ENCODE results near the gene CCND1. TPM values are rescaled to one million over a fixed set of nuclear protein-coding genes. Genes with fewer than 3 reads are reported as not detected.

CCND1 gene
- total and polyA plus RNA-seq, 9 of the 15 experiments (the other 6 are each of a cell fraction or from before 2014, with no cell fraction given): 0.04 to 23.3 (median 3.8) TPM

DNA sequence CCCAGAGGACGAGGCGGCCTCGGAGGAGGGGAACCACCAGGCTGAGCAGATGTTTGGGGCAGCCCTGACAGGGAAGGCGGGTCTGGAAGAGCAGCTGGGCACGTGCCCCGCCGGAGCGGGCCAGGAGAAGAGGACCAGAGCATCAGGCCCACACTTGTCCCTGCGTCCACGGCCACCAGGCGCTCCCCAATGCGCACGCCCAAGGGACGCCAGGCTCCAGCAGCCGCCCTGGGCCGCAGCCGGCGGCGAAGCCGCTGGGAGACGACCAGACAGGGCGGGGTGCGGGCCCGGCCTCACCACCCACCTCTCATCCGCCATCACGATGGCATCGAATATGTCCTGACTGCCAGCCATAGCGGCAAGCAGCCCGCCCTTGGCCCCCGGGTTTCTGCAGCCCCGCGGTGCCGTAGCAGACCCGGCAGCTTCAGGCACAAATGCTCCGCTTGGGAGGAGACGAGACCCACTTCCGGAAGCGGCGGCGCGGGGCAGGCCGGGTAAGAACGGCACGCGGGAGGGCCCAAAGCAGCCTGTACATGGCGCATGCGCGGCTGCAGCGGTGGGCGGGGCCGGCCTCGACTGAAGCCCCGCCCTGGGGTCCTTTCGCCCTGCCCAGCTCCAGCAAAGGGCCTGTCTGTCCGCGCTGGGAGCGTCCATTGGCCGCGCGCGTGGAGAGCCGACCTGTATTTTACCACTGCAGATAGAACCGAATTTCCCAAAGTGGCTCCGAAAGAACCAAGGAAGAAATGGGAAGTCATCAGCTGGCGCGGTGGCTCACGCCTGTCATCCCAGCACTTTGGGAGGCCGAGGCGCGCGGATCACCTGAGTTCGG, 34.1 kb downstream of the CCND1 start, which contains the start of gene LTO1 (continued):
- TF ChIP-seq, protein P1, sequence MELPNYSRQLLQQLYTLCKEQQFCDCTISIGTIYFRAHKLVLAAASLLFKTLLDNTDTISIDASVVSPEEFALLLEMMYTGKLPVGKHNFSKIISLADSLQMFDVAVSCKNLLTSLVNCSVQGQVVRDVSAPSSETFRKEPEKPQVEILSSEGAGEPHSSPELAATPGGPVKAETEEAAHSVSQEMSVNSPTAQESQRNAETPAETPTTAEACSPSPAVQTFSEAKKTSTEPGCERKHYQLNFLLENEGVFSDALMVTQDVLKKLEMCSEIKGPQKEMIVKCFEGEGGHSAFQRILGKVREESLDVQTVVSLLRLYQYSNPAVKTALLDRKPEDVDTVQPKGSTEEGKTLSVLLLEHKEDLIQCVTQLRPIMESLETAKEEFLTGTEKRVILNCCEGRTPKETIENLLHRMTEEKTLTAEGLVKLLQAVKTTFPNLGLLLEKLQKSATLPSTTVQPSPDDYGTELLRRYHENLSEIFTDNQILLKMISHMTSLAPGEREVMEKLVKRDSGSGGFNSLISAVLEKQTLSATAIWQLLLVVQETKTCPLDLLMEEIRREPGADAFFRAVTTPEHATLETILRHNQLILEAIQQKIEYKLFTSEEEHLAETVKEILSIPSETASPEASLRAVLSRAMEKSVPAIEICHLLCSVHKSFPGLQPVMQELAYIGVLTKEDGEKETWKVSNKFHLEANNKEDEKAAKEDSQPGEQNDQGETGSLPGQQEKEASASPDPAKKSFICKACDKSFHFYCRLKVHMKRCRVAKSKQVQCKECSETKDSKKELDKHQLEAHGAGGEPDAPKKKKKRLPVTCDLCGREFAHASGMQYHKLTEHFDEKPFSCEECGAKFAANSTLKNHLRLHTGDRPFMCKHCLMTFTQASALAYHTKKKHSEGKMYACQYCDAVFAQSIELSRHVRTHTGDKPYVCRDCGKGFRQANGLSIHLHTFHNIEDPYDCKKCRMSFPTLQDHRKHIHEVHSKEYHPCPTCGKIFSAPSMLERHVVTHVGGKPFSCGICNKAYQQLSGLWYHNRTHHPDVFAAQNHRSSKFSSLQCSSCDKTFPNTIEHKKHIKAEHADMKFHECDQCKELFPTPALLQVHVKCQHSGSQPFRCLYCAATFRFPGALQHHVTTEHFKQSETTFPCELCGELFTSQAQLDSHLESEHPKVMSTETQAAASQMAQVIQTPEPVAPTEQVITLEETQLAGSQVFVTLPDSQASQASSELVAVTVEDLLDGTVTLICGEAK (IDR thresholded peaks at IDR 0.05): peak; percentile 61
- TF ChIP-seq, protein P1 (CRISPR knock-in tag; IDR thresholded peaks at IDR 0.05): no peak
- TF ChIP-seq FOXK1 (CRISPR knock-in tag; IDR thresholded peaks at IDR 0.05; ENCODE audit: borderline replicate concordance) (no peak), TFAM (CRISPR knock-in tag; conservative IDR thresholded peaks at IDR 0.05) (no peak), TOE1 (IDR thresholded peaks at IDR 0.05; ENCODE audit: borderline replicate concordance) (peak; percentile 78; the same call in 1 of the 2 replicates), TOE1 (CRISPR knock-in tag; IDR thresholded peaks at IDR 0.05; ENCODE audit: borderline replicate concordance, low read depth) (no peak), PTRF (tag; IDR thresholded peaks at IDR 0.05) (no peak), NR2C1 (IDR thresholded peaks at IDR 0.05) (no peak), NR2C1 (tag; IDR thresholded peaks at IDR 0.05) (no peak), ZNF282 (CRISPR knock-in tag; IDR thresholded peaks at IDR 0.05) (0 out of 2 replicates have a peak, but pooled peaks have one; percentile 13), CREB3 (tag; conservative IDR thresholded peaks at IDR 0.05; ENCODE audit: low read depth) (no peak)
- TF ChIP-seq, protein P2, sequence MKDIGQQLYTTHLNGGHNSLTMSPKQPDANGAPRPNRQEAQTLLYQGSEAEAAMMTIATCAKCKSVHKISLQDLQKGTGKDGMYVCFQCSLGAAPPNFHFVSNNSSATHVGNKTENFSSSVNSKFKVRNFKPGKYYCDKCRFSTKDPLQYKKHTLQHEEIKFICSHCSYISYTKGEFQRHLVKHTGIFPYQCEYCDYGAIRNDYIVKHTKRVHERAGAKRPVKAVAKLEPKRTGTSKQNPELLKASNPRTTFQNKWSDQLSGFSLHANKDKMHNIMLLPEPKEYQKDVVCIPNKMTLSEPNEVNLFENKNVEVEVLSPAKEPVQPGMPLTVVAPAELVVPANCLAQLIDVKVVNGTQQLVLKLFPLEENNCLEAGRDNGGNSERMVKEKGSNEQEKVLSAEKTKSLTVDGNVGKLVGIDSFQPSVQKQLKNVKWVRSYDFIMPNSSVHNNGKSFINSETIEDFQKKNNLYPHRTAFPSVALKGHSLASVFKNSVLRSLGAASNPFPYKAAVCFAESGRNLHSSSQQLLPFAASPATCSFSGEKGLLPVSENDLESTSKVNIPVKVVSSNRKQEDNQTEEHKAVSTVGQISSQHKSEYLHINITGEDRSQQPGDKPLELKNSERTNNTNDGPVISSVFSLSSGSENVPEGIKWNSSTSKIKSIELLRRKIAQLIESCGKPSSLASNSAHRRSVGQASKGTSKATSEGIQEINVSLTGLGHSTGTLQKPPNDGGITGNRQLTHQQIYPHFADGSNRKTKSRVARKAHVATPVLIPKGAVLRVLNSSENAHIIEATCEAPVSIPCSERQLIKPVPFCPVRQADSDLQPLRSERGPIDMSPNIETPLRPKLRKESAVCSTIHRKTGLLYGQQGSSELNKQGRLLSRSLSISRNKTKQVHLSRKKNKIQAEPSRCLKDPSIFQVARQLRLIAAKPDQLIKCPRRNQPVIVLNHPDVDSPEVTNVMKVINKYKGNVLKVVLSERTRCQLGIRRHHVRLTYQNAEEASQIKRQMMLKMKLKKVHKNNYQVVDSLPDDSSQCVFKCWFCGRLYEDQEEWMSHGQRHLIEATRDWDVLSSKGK (CRISPR knock-in tag; IDR thresholded peaks at IDR 0.05): no peak
